ENCODE data around the gene EVI2B. TPM values are rescaled to one million over a fixed set of nuclear protein-coding genes. Genes with fewer than 3 reads are reported as not detected.

EVI2B gene
- total RNA-seq, 1 donor from 2014 or later = not detected

DNA sequence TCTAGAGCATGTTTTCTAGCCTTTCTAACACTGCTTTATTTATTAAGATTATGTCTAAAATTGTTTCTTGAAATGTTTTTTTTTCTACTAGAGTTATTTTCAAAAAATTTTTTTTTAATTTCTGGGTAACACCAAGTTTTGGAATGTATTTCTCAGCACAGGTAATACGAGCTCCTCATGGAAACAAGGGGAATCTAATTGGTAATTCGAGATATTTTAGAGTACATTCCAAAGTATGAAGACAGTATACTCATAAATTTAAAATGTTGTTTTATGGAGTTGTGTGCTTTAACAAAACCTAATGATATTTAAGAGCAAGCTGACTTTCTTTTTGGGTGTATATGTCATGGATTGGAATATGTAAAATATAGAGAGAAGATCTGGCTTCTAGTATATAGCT lies 59.2 kb downstream of the EVI2B start:
- no peaks in the 10 kb centered on the region for H3K27me3 Mint-ChIP-seq (ENCODE audit: insufficient read depth, low read depth)
- H3K4me1 Mint-ChIP-seq = no peaks in the 10 kb centered on the region
- no peaks in the 10 kb centered on the region for H3K79me2 ChIP-seq (ENCODE audit: low read depth)
- H3K9me3 Mint-ChIP-seq = no peaks in the 10 kb centered on the region
- TF ChIP-seq EZH2 (IDR thresholded peaks at IDR 0.05) (no peak), EZH2phosphoT487 (IDR thresholded peaks at IDR 0.05) (no peak)
- TF ChIP-seq, protein P1, sequence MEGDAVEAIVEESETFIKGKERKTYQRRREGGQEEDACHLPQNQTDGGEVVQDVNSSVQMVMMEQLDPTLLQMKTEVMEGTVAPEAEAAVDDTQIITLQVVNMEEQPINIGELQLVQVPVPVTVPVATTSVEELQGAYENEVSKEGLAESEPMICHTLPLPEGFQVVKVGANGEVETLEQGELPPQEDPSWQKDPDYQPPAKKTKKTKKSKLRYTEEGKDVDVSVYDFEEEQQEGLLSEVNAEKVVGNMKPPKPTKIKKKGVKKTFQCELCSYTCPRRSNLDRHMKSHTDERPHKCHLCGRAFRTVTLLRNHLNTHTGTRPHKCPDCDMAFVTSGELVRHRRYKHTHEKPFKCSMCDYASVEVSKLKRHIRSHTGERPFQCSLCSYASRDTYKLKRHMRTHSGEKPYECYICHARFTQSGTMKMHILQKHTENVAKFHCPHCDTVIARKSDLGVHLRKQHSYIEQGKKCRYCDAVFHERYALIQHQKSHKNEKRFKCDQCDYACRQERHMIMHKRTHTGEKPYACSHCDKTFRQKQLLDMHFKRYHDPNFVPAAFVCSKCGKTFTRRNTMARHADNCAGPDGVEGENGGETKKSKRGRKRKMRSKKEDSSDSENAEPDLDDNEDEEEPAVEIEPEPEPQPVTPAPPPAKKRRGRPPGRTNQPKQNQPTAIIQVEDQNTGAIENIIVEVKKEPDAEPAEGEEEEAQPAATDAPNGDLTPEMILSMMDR (IDR thresholded peaks at IDR 0.05) = no peak
- no peak overlapping the region for H3K9ac ChIP-seq
- no peaks in the 10 kb centered on the region for H3F3A ChIP-seq (ENCODE audit: low read depth)
- H3K4me1 ChIP-seq = no peaks in the 10 kb centered on the region
- no peak overlapping the region for H3K4me2 ChIP-seq
- no peak overlapping the region for H3K27ac ChIP-seq
- H3K36me3 ChIP-seq = peaks cover 9% of the 10 kb centered on the region
- H3K27ac Mint-ChIP-seq = no peak overlapping the region
- no peak overlapping the region for H3K4me3 ChIP-seq
- no peak overlapping the region for H2AFZ ChIP-seq (replicated peaks)
- peaks cover 3% of the 10 kb centered on the region for H3K36me3 Mint-ChIP-seq
- no peaks in the 10 kb centered on the region for H4K20me1 ChIP-seq (ENCODE audit: low read depth)
- H3K4me3 Mint-ChIP-seq = no peak overlapping the region
- no peak for DNase-seq (ENCODE audit: low spot score)
- H3K9me3 ChIP-seq (ENCODE audit: low read depth) = no peaks in the 10 kb centered on the region
- no peaks in the 10 kb centered on the region for H3K27me3 ChIP-seq

Other genes with a start within 250 kb of the EVI2B start
- 51.1 and 54.8 TPM in 2 replicates for gene NF1, start 219.1 kb downstream of the EVI2B start, total RNA-seq (ENCODE audit: low replicate concordance)
- gene OMG, start 16.8 kb downstream of the EVI2B start, total RNA-seq (ENCODE audit: low replicate concordance) = not detected in 2 replicates
- gene EVI2A, start 7.6 kb upstream of the EVI2B start, total RNA-seq (ENCODE audit: low replicate concordance) = not detected in 2 replicates
- gene RAB11FIP4, start 77.6 kb upstream of the EVI2B start, total RNA-seq (ENCODE audit: low replicate concordance) = 10.2 and 19.1 TPM in 2 replicates